ENCODE measurements around the gene SMG6. TPM values are rescaled to one million over a fixed set of nuclear protein-coding genes. Genes with fewer than 3 reads are reported as not detected.

Gene SMG6
- total RNA-seq, 6 donors from 2014 or later, result 29.9 to 126 (median 30.5) TPM

- DNase-seq (no peak), ATAC-seq (ENCODE audit: low FRiP score in 2 of 2) (peak; percentile 37 to 88)
- H3K4me1 ChIP-seq, result peaks cover 24 to 30% (median 26%) of the 10 kb centered on the region in 4 donors
- 35 to 60% methylated on average over 4 of the region's 4 CpGs for WGBS, 2 donors
- no peak for TF ChIP-seq POLR2A (IDR thresholded peaks at IDR 0.05)
- TF ChIP-seq POLR2AphosphoS5 (IDR thresholded peaks at IDR 0.05), result no peak
- TF ChIP-seq CTCF (IDR thresholded peaks at IDR 0.05), result no peak
- no peak for TF ChIP-seq EP300 (IDR thresholded peaks at IDR 0.05)
- H3K27ac ChIP-seq, result peak overlapping the region in 3 of 4 donors; percentile 19 to 64 (median 45)
- no peaks in the 10 kb centered on the region for H3K9me3 ChIP-seq
- no peak overlapping the region for H3K4me3 ChIP-seq
- no peaks in the 10 kb centered on the region for H3K27me3 ChIP-seq
- peaks cover 0 to 6% (median 2%) of the 10 kb centered on the region in 4 donors for H3K36me3 ChIP-seq
Observed at GRCh38 chr17:2157081-2157480, 146.5 kb downstream of the SMG6 start.

- no peak overlapping the region for H3K4me3 ChIP-seq
- ATAC-seq (ENCODE audit: low FRiP score in 2 of 2) (no peak), DNase-seq (no peak)
- TF ChIP-seq POLR2AphosphoS5 (IDR thresholded peaks at IDR 0.05) (no peak), EP300 (IDR thresholded peaks at IDR 0.05) (no peak), CTCF (IDR thresholded peaks at IDR 0.05) (no peak), POLR2A (IDR thresholded peaks at IDR 0.05) (no peak)
- peaks cover 0 to 5% (median 2%) of the 10 kb centered on the region in 4 donors for H3K36me3 ChIP-seq
- peaks cover 24 to 30% (median 26%) of the 10 kb centered on the region in 4 donors for H3K4me1 ChIP-seq
- H3K9me3 ChIP-seq, result no peaks in the 10 kb centered on the region
- WGBS, 2 donors, result 94% methylated on average over 8 of the region's 8 CpGs
- peak overlapping the region in 3 of 4 donors; percentile 19 to 64 (median 45) for H3K27ac ChIP-seq
- H3K27me3 ChIP-seq, result no peaks in the 10 kb centered on the region
Observed at GRCh38 chr17:2156666-2157065, 146.9 kb downstream of the SMG6 start.

GRCh38 chr17:2155573-2155972, 148.0 kb downstream of the SMG6 start:
- Histone ChIP-seq H3K4me3 (no peak overlapping the region), H3K27ac (no peak overlapping the region), H3K9me3 (no peaks in the 10 kb centered on the region), H3K36me3 (peaks cover 0 to 5% (median 2%) of the 10 kb centered on the region in 4 donors), H3K27me3 (no peaks in the 10 kb centered on the region), H3K4me1 (peaks cover 24 to 30% (median 26%) of the 10 kb centered on the region in 4 donors)
- DNase-seq, result no peak
- WGBS, 2 donors, result 73 to 75% methylated on average over 4 of the region's 4 CpGs
- no peak for ATAC-seq (ENCODE audit: low FRiP score in 2 of 2)
- no peak for TF ChIP-seq EP300 (IDR thresholded peaks at IDR 0.05)
- no peak for TF ChIP-seq CTCF (IDR thresholded peaks at IDR 0.05)
- no peak for TF ChIP-seq POLR2AphosphoS5 (IDR thresholded peaks at IDR 0.05)
- no peak for TF ChIP-seq POLR2A (IDR thresholded peaks at IDR 0.05)

- WGBS, 2 donors, result 69 to 81% methylated on average over 6 of the region's 6 CpGs
- H3K4me3 ChIP-seq, result no peak overlapping the region
- ATAC-seq (ENCODE audit: low FRiP score in 2 of 2), result no peak
- TF ChIP-seq POLR2A (IDR thresholded peaks at IDR 0.05), result no peak
- no peak for TF ChIP-seq CTCF (IDR thresholded peaks at IDR 0.05)
- TF ChIP-seq POLR2AphosphoS5 (IDR thresholded peaks at IDR 0.05), result no peak
- TF ChIP-seq EP300 (IDR thresholded peaks at IDR 0.05), result no peak
- no peaks in the 10 kb centered on the region for H3K27me3 ChIP-seq
- H3K36me3 ChIP-seq, result peaks cover 0 to 12% (median under 1%) of the 10 kb centered on the region in 4 donors
- peak overlapping the region in 1 of 4 donors; percentile 48 for H3K27ac ChIP-seq
- H3K4me1 ChIP-seq, result peaks cover 2 to 5% (median 4%) of the 10 kb centered on the region in 4 donors
- no peaks in the 10 kb centered on the region for H3K9me3 ChIP-seq
- no peak for DNase-seq
Observed at GRCh38 chr17:2151358-2152033, 152.1 kb downstream of the SMG6 start.

- TF ChIP-seq POLR2AphosphoS5 (IDR thresholded peaks at IDR 0.05) (no peak), POLR2A (IDR thresholded peaks at IDR 0.05) (no peak), CTCF (IDR thresholded peaks at IDR 0.05) (no peak), EP300 (IDR thresholded peaks at IDR 0.05) (no peak)
- WGBS, 2 donors, result 70 to 78% methylated on average over 6 of the region's 6 CpGs
Observed at GRCh38 chr17:2150806-2151205, 152.8 kb downstream of the SMG6 start.

More at GRCh38 chr17:2150806-2151205, 152.8 kb downstream of the SMG6 start:
- DNase-seq (no peak), ATAC-seq (ENCODE audit: low FRiP score in 2 of 2) (no peak)
- Histone ChIP-seq H3K4me1 (peaks cover 0 to 11% (median 5%) of the 10 kb centered on the region in 4 donors), H3K9me3 (no peaks in the 10 kb centered on the region), H3K4me3 (no peak overlapping the region), H3K36me3 (peaks cover 0 to 12% (median 0%) of the 10 kb centered on the region in 4 donors), H3K27ac (no peak overlapping the region), H3K27me3 (no peaks in the 10 kb centered on the region)

All from upper lobe of left lung (tissue), 6 donors.